Endothelial cell of umbilical vein (primary cell): ENCODE measurements around the gene BHLHA15.

ENCODE experiments used
- CTCF ChIP-seq, 2 donors: IDR thresholded peaks; 1 replicate in 1 of 2; 2 replicates in 1 of 2; pipeline ENCODE4 v1.5.1; 2011; ENCODE audit warnings: low read length in 2 of 2, mild to moderate bottlenecking in 2 of 2, moderate library complexity in 2 of 2, control low read depth in 1 of 2, inconsistent platforms in 1 of 2, low read depth in 1 of 2; ENCODE audit not compliant: insufficient read depth in 1 of 2; ENCODE audit errors: extremely low read depth in 1 of 2
- EZH2 ChIP-seq: IDR thresholded peaks from 2 replicates; pipeline ENCODE4 v1.6.1; 2012; ENCODE audit warnings: borderline replicate concordance, low read depth, mild to moderate bottlenecking, moderate library complexity, low read length, inconsistent platforms; ENCODE audit not compliant: severe bottlenecking
- JUN ChIP-seq: IDR thresholded peaks from 2 replicates; pipeline ENCODE4 v1.6.1; 2011; ENCODE audit warnings: borderline replicate concordance, low read depth; ENCODE audit not compliant: insufficient read length, insufficient read depth
- MYC ChIP-seq: IDR thresholded peaks from one replicate; pipeline ENCODE4 v1.6.1; 2011; ENCODE audit warnings: mild to moderate bottlenecking, low read depth, low read length
- POLR2A ChIP-seq: IDR thresholded peaks from 2 replicates; pipeline ENCODE4 v1.6.1; 2012; ENCODE audit warnings: low read depth, mild to moderate bottlenecking, control low read depth, low read length

- TF ChIP-seq CTCF (IDR thresholded peaks at IDR 0.05; ENCODE audit: extremely low read depth in 1 of 2, insufficient read depth in 1 of 2, low read depth in 1 of 2, low read length in 2 of 2): no peak
- no peak for TF ChIP-seq POLR2A
- no peak for TF ChIP-seq EZH2
- TF ChIP-seq JUN: no peak
- TF ChIP-seq MYC: no peak
Observed at GRCh38 chr7:98232263-98232585, 21.0 kb downstream of the BHLHA15 start.
